ENCODE measurements around the gene GFER. TPM values are rescaled to one million over a fixed set of nuclear protein-coding genes. Genes with fewer than 3 reads are reported as not detected.
A peak's percentile ranks its signal among the peaks of the same experiment; 100 is the strongest.

Gene GFER
- total RNA-seq (2021) (26.2 and 27.4 TPM in 2 replicates), Bru-seq, nascent RNA (percentile 53 among the genes with signal in this experiment), BruChase-seq, experiment 1, labeled RNA remaining after a 2-hour chase (percentile 70 among the genes with signal in this experiment), BruChase-seq, experiment 2, labeled RNA remaining after a 6-hour chase (percentile 81 among the genes with signal in this experiment)
- long read RNA-seq, transcript GFER-201 (3 exons, 2,345 nt) = major isoform, 24 of 34 reads
- long read RNA-seq, partial matches to known transcripts = 0 of 34 reads
- long read RNA-seq, other reads (novel, unspliced or antisense) = 6 of 34 reads

DNA sequence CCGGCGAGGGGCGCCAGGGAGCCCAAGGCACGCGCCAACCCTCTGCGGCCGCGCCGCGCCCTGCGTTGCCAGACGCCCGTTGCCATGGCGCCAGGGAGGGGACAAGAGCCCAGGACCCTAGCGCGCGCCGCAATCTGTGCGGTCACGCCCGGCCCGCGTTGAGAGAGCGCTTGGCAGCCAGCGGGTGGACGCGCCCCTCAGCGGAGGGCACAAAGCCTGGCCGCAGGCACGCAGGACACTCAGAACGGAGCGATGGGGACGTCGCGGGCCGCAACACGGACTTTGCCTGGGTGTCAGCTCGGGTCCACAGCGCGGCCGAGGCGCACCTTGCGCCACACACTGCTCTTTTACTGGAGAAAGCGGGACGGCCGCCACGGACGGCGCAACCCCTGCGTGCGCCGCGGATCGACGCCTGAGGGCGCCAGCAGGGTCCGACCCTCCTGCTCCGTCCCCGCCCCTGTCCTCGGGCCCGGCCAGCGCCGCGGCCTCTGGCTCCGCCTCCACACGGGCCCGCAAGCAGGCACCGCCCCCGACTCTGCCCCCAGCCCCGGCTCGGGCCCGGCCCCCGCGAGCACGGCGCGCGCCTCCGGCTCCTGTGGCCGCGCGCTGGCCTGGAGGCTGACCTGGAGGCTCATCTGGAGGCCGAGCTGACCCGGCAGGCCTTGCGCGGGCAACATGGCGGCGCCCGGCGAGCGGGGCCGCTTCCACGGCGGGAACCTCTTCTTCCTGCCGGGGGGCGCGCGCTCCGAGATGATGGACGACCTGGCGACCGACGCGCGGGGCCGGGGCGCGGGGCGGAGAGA lies at the start of gene GFER:
GFER (plus strand) TSS at position 650 of the 803 bp plus-strand sequence; CDS start at position 676, 26 bp downstream.
- Histone ChIP-seq H3K27ac (ENCODE audit: low read depth, low read length, poor library complexity, severe bottlenecking) (peak within 1 kb of the TSS; percentile 70), H3K4me1 (ENCODE audit: insufficient read depth, low read length, poor library complexity, severe bottlenecking) (peaks cover 20% of the 10 kb centered on the region), H3K9me3 (ENCODE audit: low read depth, low read length, poor library complexity, severe bottlenecking) (no peaks in the 10 kb centered on the region), H3K27me3 (replicated peaks; ENCODE audit: insufficient read depth, low read depth, low read length, poor library complexity) (no peaks in the 10 kb centered on the region), H3K4me3 (ENCODE audit: low read depth, low read length, poor library complexity, severe bottlenecking) (peak within 1 kb of the TSS; percentile 81), H3K36me3 (ENCODE audit: insufficient read depth, low read length, poor library complexity, severe bottlenecking) (peaks cover 7% of the 10 kb centered on the region)
- CTCF ChIA-PET = interaction anchor here (0.6 to 0.7 kb wide), 2 partner anchors 157 to 913 kb away, joined by 3 to 8 read pairs; no protein-coding TSS in a partner anchor
- TF ChIP-seq, protein P1, sequence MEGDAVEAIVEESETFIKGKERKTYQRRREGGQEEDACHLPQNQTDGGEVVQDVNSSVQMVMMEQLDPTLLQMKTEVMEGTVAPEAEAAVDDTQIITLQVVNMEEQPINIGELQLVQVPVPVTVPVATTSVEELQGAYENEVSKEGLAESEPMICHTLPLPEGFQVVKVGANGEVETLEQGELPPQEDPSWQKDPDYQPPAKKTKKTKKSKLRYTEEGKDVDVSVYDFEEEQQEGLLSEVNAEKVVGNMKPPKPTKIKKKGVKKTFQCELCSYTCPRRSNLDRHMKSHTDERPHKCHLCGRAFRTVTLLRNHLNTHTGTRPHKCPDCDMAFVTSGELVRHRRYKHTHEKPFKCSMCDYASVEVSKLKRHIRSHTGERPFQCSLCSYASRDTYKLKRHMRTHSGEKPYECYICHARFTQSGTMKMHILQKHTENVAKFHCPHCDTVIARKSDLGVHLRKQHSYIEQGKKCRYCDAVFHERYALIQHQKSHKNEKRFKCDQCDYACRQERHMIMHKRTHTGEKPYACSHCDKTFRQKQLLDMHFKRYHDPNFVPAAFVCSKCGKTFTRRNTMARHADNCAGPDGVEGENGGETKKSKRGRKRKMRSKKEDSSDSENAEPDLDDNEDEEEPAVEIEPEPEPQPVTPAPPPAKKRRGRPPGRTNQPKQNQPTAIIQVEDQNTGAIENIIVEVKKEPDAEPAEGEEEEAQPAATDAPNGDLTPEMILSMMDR (conservative IDR thresholded peaks at IDR 0.05; ENCODE audit: low read depth, low read length) = peak; percentile 45
- TF ChIP-seq EZH2 (IDR thresholded peaks at IDR 0.05; ENCODE audit: borderline replicate concordance, low read depth, low read length, poor library complexity, severe bottlenecking) = no peak
- peak; percentile 87 for DNase-seq (ENCODE audit: low spot score)
- intact Hi-C loops (cut with micrococcal nuclease; ENCODE audit: unreplicated experiment) = no loop called here
- BruUV-seq (replicated peaks) = no TSS peak
- POLR2A ChIA-PET (ENCODE audit: low non-redundant PET) = interaction anchor here (0.5 kb wide), 1 partner anchor 19 kb away, joined by 9 read pairs; the partner anchor contains the start of gene RPS2

DNA sequence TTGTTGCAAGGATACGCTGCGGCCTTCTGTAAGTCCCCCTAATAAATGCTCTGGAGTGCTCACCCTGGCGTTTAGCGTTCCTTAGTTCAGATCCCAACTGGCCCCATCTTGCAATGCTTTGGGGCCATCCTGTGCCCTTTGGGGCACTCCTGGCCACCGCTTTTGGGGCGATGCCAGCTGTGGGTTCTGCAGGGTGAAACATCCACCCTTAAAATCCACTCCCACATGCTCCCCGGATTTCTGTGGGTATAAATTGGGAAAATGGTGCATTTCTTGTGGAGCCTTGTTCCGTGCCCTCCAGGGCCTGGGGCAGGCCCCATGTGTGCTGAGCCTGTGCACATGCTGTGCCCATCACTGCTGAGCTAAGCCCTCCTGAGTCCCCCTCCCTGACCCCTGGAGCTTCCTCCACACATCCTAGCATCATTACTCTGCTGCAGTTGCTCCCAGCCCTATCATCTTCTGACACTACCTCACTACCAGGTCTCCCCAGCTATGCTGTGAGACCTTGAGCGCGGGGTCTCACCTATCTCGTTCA lies 47.0 kb upstream of the GFER start:
- Histone ChIP-seq H3K27ac (ENCODE audit: low read depth, low read length, poor library complexity, severe bottlenecking) (no peak overlapping the region), H3K4me1 (ENCODE audit: insufficient read depth, low read length, poor library complexity, severe bottlenecking) (peaks cover 4% of the 10 kb centered on the region), H3K4me3 (ENCODE audit: low read depth, low read length, poor library complexity, severe bottlenecking) (no peak overlapping the region), H3K36me3 (ENCODE audit: insufficient read depth, low read length, poor library complexity, severe bottlenecking) (no peaks in the 10 kb centered on the region), H3K9me3 (ENCODE audit: low read depth, low read length, poor library complexity, severe bottlenecking) (no peaks in the 10 kb centered on the region), H3K27me3 (replicated peaks; ENCODE audit: insufficient read depth, low read depth, low read length, poor library complexity) (no peaks in the 10 kb centered on the region)
- ChIA-PET POLR2A (ENCODE audit: low non-redundant PET) (no interaction called here), CTCF (no interaction called here)
- TF ChIP-seq, protein P1 (conservative IDR thresholded peaks at IDR 0.05; ENCODE audit: low read depth, low read length) = no peak
- BruUV-seq (replicated peaks) = no TSS peak
- DNase-seq (ENCODE audit: low spot score) = no peak
- intact Hi-C loops (cut with micrococcal nuclease; ENCODE audit: unreplicated experiment) = no loop called here

DNA sequence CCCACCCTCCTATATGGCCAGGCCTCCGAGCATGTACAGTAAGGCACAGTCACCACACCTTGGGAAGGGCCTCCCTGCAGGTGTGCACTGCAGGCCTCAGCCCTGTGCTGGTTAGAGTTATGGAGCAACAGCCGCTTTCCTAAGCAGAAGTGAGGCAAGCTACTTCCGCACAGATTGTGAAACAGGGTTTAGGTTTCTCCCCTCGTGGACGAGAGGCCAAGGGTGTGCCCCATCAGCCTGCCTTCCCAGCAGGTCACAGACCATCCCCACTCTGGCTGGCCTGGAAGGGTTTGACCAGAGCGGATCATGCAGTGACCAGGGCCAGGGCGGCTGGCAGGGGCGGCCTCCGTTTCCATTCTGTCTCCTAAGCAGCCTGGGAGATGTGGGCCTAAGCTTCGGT lies 45.7 kb upstream of the GFER start:
- intact Hi-C loops (cut with micrococcal nuclease; ENCODE audit: unreplicated experiment) = no loop called here
- Histone ChIP-seq H3K27me3 (replicated peaks; ENCODE audit: insufficient read depth, low read depth, low read length, poor library complexity) (no peaks in the 10 kb centered on the region), H3K4me1 (ENCODE audit: insufficient read depth, low read length, poor library complexity, severe bottlenecking) (peaks cover 6% of the 10 kb centered on the region), H3K4me3 (ENCODE audit: low read depth, low read length, poor library complexity, severe bottlenecking) (no peak overlapping the region), H3K36me3 (ENCODE audit: insufficient read depth, low read length, poor library complexity, severe bottlenecking) (no peaks in the 10 kb centered on the region), H3K9me3 (ENCODE audit: low read depth, low read length, poor library complexity, severe bottlenecking) (no peaks in the 10 kb centered on the region), H3K27ac (ENCODE audit: low read depth, low read length, poor library complexity, severe bottlenecking) (no peak overlapping the region)
- ChIA-PET POLR2A (ENCODE audit: low non-redundant PET) (no interaction called here), CTCF (no interaction called here)
- DNase-seq (ENCODE audit: low spot score) = no peak
- TF ChIP-seq EZH2 (IDR thresholded peaks at IDR 0.05; ENCODE audit: borderline replicate concordance, low read depth, low read length, poor library complexity, severe bottlenecking) = no peak
- TF ChIP-seq, protein P1 (conservative IDR thresholded peaks at IDR 0.05; ENCODE audit: low read depth, low read length) = no peak
- no TSS peak for BruUV-seq (replicated peaks)
